Mesenchymal stem cell (in vitro differentiated cells and primary cell): ENCODE measurements around the gene RIOK3.

Experiments used
- DNase-seq: peaks from one replicate; pipeline ENCODE4 v3.0.0-alpha.2; 2013
- H2AFZ ChIP-seq: one replicate; pipeline ENCODE4 v1.6.1; 2013; ENCODE audit warnings: low read depth, mild to moderate bottlenecking, control low read depth, inconsistent platforms, low read length, moderate library complexity
- H2AK5ac ChIP-seq: 2 replicates; pipeline ENCODE4 v1.6.1; 2013; ENCODE audit warnings: low read length, moderate library complexity, mild to moderate bottlenecking, inconsistent platforms; ENCODE audit not compliant: severe bottlenecking
- H2BK120ac ChIP-seq: one replicate; pipeline ENCODE4 v1.6.1; 2013; ENCODE audit warnings: low read depth, mild to moderate bottlenecking, inconsistent platforms, low read length, moderate library complexity
- H2BK12ac ChIP-seq, 2 experiments: one replicate each; pipeline ENCODE4 v1.6.1; 2013; ENCODE audit warnings: inconsistent platforms in 2 of 2, low read length in 2 of 2, mild to moderate bottlenecking in 2 of 2, moderate library complexity in 2 of 2, control low read depth in 1 of 2
- H2BK15ac ChIP-seq: one replicate; pipeline ENCODE4 v1.6.1; 2013; ENCODE audit warnings: mild to moderate bottlenecking, low read depth, inconsistent platforms; ENCODE audit not compliant: poor library complexity, severe bottlenecking
- H2BK5ac ChIP-seq: 2 replicates; pipeline ENCODE4 v1.6.1; 2013; ENCODE audit warnings: low read depth, mild to moderate bottlenecking, low read length, control low read depth, inconsistent platforms; ENCODE audit not compliant: poor library complexity, severe bottlenecking
- H3K14ac ChIP-seq, 2 experiments: one replicate each; pipeline ENCODE4 v1.6.1; 2013; ENCODE audit warnings: inconsistent platforms in 2 of 2, low read length in 2 of 2, control low read depth in 1 of 2, mild to moderate bottlenecking in 1 of 2, moderate library complexity in 1 of 2
- H3K18ac ChIP-seq, 2 experiments: one replicate each; pipeline ENCODE4 v1.6.1; 2013; ENCODE audit warnings: inconsistent platforms in 2 of 2, low read length in 2 of 2, control low read depth in 1 of 2, low read depth in 1 of 2, mild to moderate bottlenecking in 1 of 2
- H3K23ac ChIP-seq, 2 experiments: one replicate each; pipeline ENCODE4 v1.6.1; 2013; ENCODE audit warnings: inconsistent platforms in 2 of 2, low read length in 2 of 2, mild to moderate bottlenecking in 2 of 2, moderate library complexity in 2 of 2, control low read depth in 1 of 2
- H3K27ac ChIP-seq: 2 replicates; pipeline ENCODE4 v1.5.1; 2013; ENCODE audit warnings: mild to moderate bottlenecking, moderate library complexity, low read length, control low read depth, inconsistent platforms; ENCODE audit not compliant: poor library complexity, severe bottlenecking
- H3K27me3 ChIP-seq, 2 experiments: 2 replicates each; pipeline versions ENCODE4 v1.6.1 to v1.7.0; 2013; ENCODE audit warnings: low read length in 2 of 2, mild to moderate bottlenecking in 2 of 2, moderate library complexity in 2 of 2, control low read depth in 1 of 2, inconsistent platforms in 1 of 2; ENCODE audit not compliant: control insufficient read depth in 1 of 2, insufficient read depth in 1 of 2
- H3K36me3 ChIP-seq, 2 experiments: 2 replicates each; pipeline versions ENCODE4 v1.6.1 to v1.7.0; 2013; ENCODE audit warnings: low read length in 2 of 2, control low read depth in 1 of 2, inconsistent platforms in 1 of 2, low read depth in 1 of 2, mild to moderate bottlenecking in 1 of 2; ENCODE audit not compliant: insufficient read depth in 2 of 2, control insufficient read depth in 1 of 2
- H3K4ac ChIP-seq, 2 experiments: one replicate each; pipeline ENCODE4 v1.6.1; 2013; ENCODE audit warnings: inconsistent platforms in 2 of 2, low read length in 2 of 2, mild to moderate bottlenecking in 2 of 2, moderate library complexity in 2 of 2, control low read depth in 1 of 2, low read depth in 1 of 2
- H3K4me1 ChIP-seq: 2 replicates; pipeline ENCODE4 v1.6.1; 2013; ENCODE audit warnings: low read depth, low read length, control low read depth; ENCODE audit not compliant: control insufficient read depth, insufficient read depth
- H3K4me2 ChIP-seq: 2 replicates; pipeline ENCODE4 v1.6.1; 2013; ENCODE audit warnings: low read length, mild to moderate bottlenecking, inconsistent platforms; ENCODE audit not compliant: poor library complexity, severe bottlenecking
- H3K4me3 ChIP-seq, 2 experiments: 2 replicates each; pipeline versions ENCODE4 v1.5.1 to v1.7.0; 2013; ENCODE audit warnings: low read length in 2 of 2, mild to moderate bottlenecking in 2 of 2, control low read depth in 1 of 2, low read depth in 1 of 2; ENCODE audit not compliant: insufficient read depth in 1 of 2
- H3K79me1 ChIP-seq: replicated peaks from 2 replicates; pipeline ENCODE4 v1.6.1; 2013; ENCODE audit warnings: mild to moderate bottlenecking, control low read depth, low read length, inconsistent platforms; ENCODE audit not compliant: poor library complexity, severe bottlenecking
- H3K9ac ChIP-seq: 2 replicates; pipeline ENCODE4 v1.7.0; 2013; ENCODE audit warnings: mild to moderate bottlenecking, low read length, moderate library complexity
- H3K9me3 ChIP-seq: 2 replicates; pipeline ENCODE4 v1.7.0; 2013; ENCODE audit warnings: mild to moderate bottlenecking, low read length; ENCODE audit not compliant: control insufficient read depth
- H4K8ac ChIP-seq: one replicate; pipeline ENCODE4 v1.6.1; 2013; ENCODE audit warnings: inconsistent platforms, mild to moderate bottlenecking, low read length, moderate library complexity
- H4K91ac ChIP-seq: one replicate; pipeline ENCODE4 v1.6.1; 2013; ENCODE audit warnings: mild to moderate bottlenecking, low read length, inconsistent platforms
- WGBS: methylation state at CpG from one replicate; pipeline ENCODE4 v1.1.7; 2013; ENCODE audit warnings: mixed read lengths; 5-methylcytosine and 5-hydroxymethylcytosine counted together

Gene RIOK3

GRCh38 chr18:23523429-23524212, 70.5 kb downstream of the RIOK3 start:
- H2BK15ac ChIP-seq, result no peak overlapping the region
- no peaks in the 10 kb centered on the region for H3K9me3 ChIP-seq
- no peak overlapping the region for H3K4me3 ChIP-seq
- H2BK120ac ChIP-seq, result no peak overlapping the region
- peaks cover 63 to 89% of the 10 kb centered on the region in 2 experiments for H3K36me3 ChIP-seq
- peaks cover 16% of the 10 kb centered on the region for H3K4me1 ChIP-seq
- DNase-seq, result peak; percentile 59
- no peak overlapping the region for H2BK12ac ChIP-seq
- H3K4ac ChIP-seq, result no peak overlapping the region
- H2BK5ac ChIP-seq, result no peak overlapping the region
- H3K4me2 ChIP-seq, result no peak overlapping the region
- no peaks in the 10 kb centered on the region for H3K27me3 ChIP-seq
- no peak overlapping the region for H2AK5ac ChIP-seq
- H4K8ac ChIP-seq, result no peak overlapping the region
- no peak overlapping the region for H3K18ac ChIP-seq
- peak overlapping the region; percentile 9 for H3K27ac ChIP-seq
- WGBS, result 84% methylated on average over 12 of the region's 12 CpGs
- no peak overlapping the region for H3K23ac ChIP-seq
- H3K9ac ChIP-seq, result no peak overlapping the region
- H4K91ac ChIP-seq, result no peak overlapping the region
- no peak overlapping the region for H3K14ac ChIP-seq
- H2AFZ ChIP-seq, result no peak overlapping the region
- H3K79me1 ChIP-seq, result peaks cover 17% of the 10 kb centered on the region

- Histone ChIP-seq H4K8ac (no peak overlapping the region), H2AK5ac (no peak overlapping the region), H3K4me1 (peaks cover 20% of the 10 kb centered on the region), H3K9me3 (no peaks in the 10 kb centered on the region), H3K4me3 (no peak overlapping the region), H2AFZ (no peak overlapping the region), H2BK12ac (no peak overlapping the region), H3K4ac (no peak overlapping the region), H3K79me1 (peaks cover 18% of the 10 kb centered on the region), H3K18ac (no peak overlapping the region), H3K4me2 (no peak overlapping the region), H3K27me3 (no peaks in the 10 kb centered on the region), H2BK120ac (no peak overlapping the region), H4K91ac (no peak overlapping the region), H3K27ac (peak overlapping the region; percentile 9), H2BK15ac (no peak overlapping the region), H3K14ac (no peak overlapping the region), H2BK5ac (no peak overlapping the region), H3K9ac (no peak overlapping the region), H3K36me3 (peaks cover 63 to 88% of the 10 kb centered on the region in 2 experiments), H3K23ac (no peak overlapping the region)
- DNase-seq, result no peak
- 95% methylated on average over 12 of the region's 14 CpGs for WGBS
Measured at GRCh38 chr18:23524213-23524707, 71.2 kb downstream of the RIOK3 start.

GRCh38 chr18:23526501-23527063, 73.5 kb downstream of the RIOK3 start:
- Histone ChIP-seq H3K9me3 (no peaks in the 10 kb centered on the region), H3K79me1 (peaks cover 18% of the 10 kb centered on the region), H3K4me2 (no peak overlapping the region), H2BK5ac (no peak overlapping the region), H3K4me3 (no peak overlapping the region), H3K9ac (no peak overlapping the region), H3K4ac (no peak overlapping the region), H3K27ac (peak overlapping the region; percentile 11), H3K4me1 (peaks cover 22% of the 10 kb centered on the region), H2AFZ (no peak overlapping the region), H3K23ac (no peak overlapping the region), H4K91ac (no peak overlapping the region), H3K18ac (no peak overlapping the region), H3K14ac (no peak overlapping the region), H2BK15ac (no peak overlapping the region), H2BK12ac (no peak overlapping the region), H4K8ac (no peak overlapping the region), H2AK5ac (no peak overlapping the region), H2BK120ac (no peak overlapping the region), H3K36me3 (peaks cover 61 to 89% of the 10 kb centered on the region in 2 experiments), H3K27me3 (no peaks in the 10 kb centered on the region)
- no peak for DNase-seq
- 99% methylated on average over 5 of the region's 5 CpGs for WGBS
